ENCODE results near the gene RPS23.

RPS23 gene

GRCh38 chr5:82246960-82247574 lies 31.1 kb downstream of the RPS23 start:
- no peak for DNase-seq (ENCODE audit: low read depth in 1 of 2, low spot score in 1 of 2)

GRCh38 chr5:82244854-82245635 lies 33.1 kb downstream of the RPS23 start:
- DNase-seq (ENCODE audit: low read depth in 1 of 2, low spot score in 1 of 2): no peak

- no peak for DNase-seq (ENCODE audit: low read depth in 1 of 2, low spot score in 1 of 2)
Measured at GRCh38 chr5:82244151-82244550, 34.0 kb downstream of the RPS23 start.

DNA sequence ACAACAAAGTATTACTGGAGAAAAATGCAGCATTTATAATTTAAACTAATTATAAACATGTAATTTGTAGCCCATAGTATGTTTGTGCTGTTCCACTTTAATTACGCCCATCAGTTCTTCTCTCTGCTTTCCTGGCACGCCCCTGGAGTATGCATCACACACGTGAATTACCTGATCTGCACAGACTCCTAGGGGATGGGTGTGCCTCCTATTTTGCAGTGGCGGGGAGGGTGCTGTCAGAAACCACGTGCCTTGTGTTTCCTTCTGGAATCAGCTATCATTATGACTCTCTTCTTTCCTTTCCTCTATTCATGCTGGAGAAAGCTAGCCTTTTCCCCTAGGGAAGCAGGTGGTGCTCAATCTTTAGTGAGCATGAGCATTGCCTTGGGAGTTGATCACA lies 43.3 kb downstream of the RPS23 start:
- DNase-seq (ENCODE audit: low read depth in 1 of 2, low spot score in 1 of 2): no peak

GRCh38 chr5:82225525-82226172 lies 52.5 kb downstream of the RPS23 start:
- peak; percentile 29 to 36 for DNase-seq (ENCODE audit: low read depth in 1 of 2, low spot score in 1 of 2)
